Urothelium cell line (cell line): Measurements from ENCODE around the gene MYH9.

Source experiments
- DNase-seq: peaks from one replicate; pipeline ENCODE4 v3.0.0; 2011; ENCODE audit warnings: low spot score, mixed read lengths
- FAIRE-seq: peaks from 2 replicates; lab custom pipeline; 2011; peaks lifted over from hg19 to GRCh38; lab: Jason Lieb, UNC

Gene MYH9

GRCh38 chr22:36351921-36352802 is 35.6 kb downstream of the MYH9 start:
- DNase-seq (no peak), FAIRE-seq (peak; percentile 88)

GRCh38 chr22:36350751-36351594 is 36.8 kb downstream of the MYH9 start:
- FAIRE-seq (peak; percentile 46), DNase-seq (no peak)

GRCh38 chr22:36349726-36350125 is 38.0 kb downstream of the MYH9 start:
- DNase-seq (no peak), FAIRE-seq (no peak)

- no peak for FAIRE-seq
- no peak for DNase-seq
These were observed 39.0 kb downstream of the MYH9 start for GRCh38 chr22:36348760-36349159.

GRCh38 chr22:36347094-36347493 is 40.7 kb downstream of the MYH9 start:
- FAIRE-seq (no peak), DNase-seq (no peak)

GRCh38 chr22:36344106-36344827 is 43.5 kb downstream of the MYH9 start:
- DNase-seq: no peak
- no peak for FAIRE-seq

- DNase-seq (no peak), FAIRE-seq (no peak)
These were observed 44.1 kb downstream of the MYH9 start for GRCh38 chr22:36343720-36344105.

GRCh38 chr22:36343070-36343719 is 44.6 kb downstream of the MYH9 start:
- no peak for DNase-seq
- no peak for FAIRE-seq

- no peak for FAIRE-seq
- DNase-seq: no peak
These were observed 46.1 kb downstream of the MYH9 start for GRCh38 chr22:36341640-36342041.

- FAIRE-seq (no peak), DNase-seq (no peak)
These were observed 47.1 kb downstream of the MYH9 start for GRCh38 chr22:36340621-36341020.

GRCh38 chr22:36339171-36340065 is 48.3 kb downstream of the MYH9 start:
- FAIRE-seq (no peak), DNase-seq (no peak)

GRCh38 chr22:36337365-36338130 is 50.2 kb downstream of the MYH9 start:
- DNase-seq: no peak
- no peak for FAIRE-seq

GRCh38 chr22:36336246-36337182 is 51.3 kb downstream of the MYH9 start:
- FAIRE-seq: peak; percentile 62
- DNase-seq: no peak

- DNase-seq (no peak), FAIRE-seq (no peak)
These were observed 52.1 kb downstream of the MYH9 start for GRCh38 chr22:36335621-36336020.

- DNase-seq (peak; percentile 50), FAIRE-seq (no peak)
These were observed 52.8 kb downstream of the MYH9 start for GRCh38 chr22:36334821-36335603.

- FAIRE-seq: peak; percentile 5
These were observed 53.5 kb downstream of the MYH9 start for GRCh38 chr22:36334081-36334820.

More at GRCh38 chr22:36334081-36334820, 53.5 kb downstream of the MYH9 start:
- DNase-seq: no peak
